NCI-H460 (cell line): ENCODE results near the gene CREG1. TPM values are rescaled to one million over a fixed set of nuclear protein-coding genes. Genes with fewer than 3 reads are reported as not detected.

Experiments used
- DNase-seq: peaks from one replicate; pipeline ENCODE4 v3.0.0-alpha.2; 2016; ENCODE audit warnings: low read depth; ENCODE audit errors: extremely low read depth
- total RNA-seq: library from RNA; depleted of rRNA; stranded (reverse); fragments of >200 nt; shearing (Covaris generic); gene quantifications from 2 replicates; pipeline ENCODE4 v1.2.3, GENCODE V29; 2014

The CREG1 gene
- total RNA-seq, 1 experiment from 2014 or later: 419 TPM

- no peak for DNase-seq
These were observed 20.4 kb downstream of the CREG1 start for GRCh38 chr1:167532964-167533824.

GRCh38 chr1:167532375-167532774, 21.2 kb downstream of the CREG1 start:
- DNase-seq: no peak

- DNase-seq: no peak
These were observed 23.6 kb downstream of the CREG1 start for GRCh38 chr1:167529829-167530474.

- DNase-seq: no peak
These were observed 25.4 kb downstream of the CREG1 start for GRCh38 chr1:167528057-167528728.

GRCh38 chr1:167526667-167527383, 26.7 kb downstream of the CREG1 start:
- DNase-seq: no peak

- DNase-seq: no peak
These were observed 28.9 kb downstream of the CREG1 start for GRCh38 chr1:167524651-167525050.

GRCh38 chr1:167522246-167522645, 31.3 kb downstream of the CREG1 start:
- no peak for DNase-seq

- DNase-seq: no peak
These were observed 32.8 kb downstream of the CREG1 start for GRCh38 chr1:167520711-167521206.

GRCh38 chr1:167518331-167518700, 35.2 kb downstream of the CREG1 start, which contains the start of gene CD247:
Gene CD247 (minus strand): TSS chr1:167518529. CDS start chr1:167518465, 64 bp downstream.
- no peak for DNase-seq

- no peak for DNase-seq
These were observed 35.8 kb downstream of the CREG1 start for GRCh38 chr1:167517535-167518330.

GRCh38 chr1:167516404-167517388, 36.9 kb downstream of the CREG1 start:
- no peak for DNase-seq

GRCh38 chr1:167515893-167516321, 37.7 kb downstream of the CREG1 start:
- no peak for DNase-seq

GRCh38 chr1:167515461-167515860, 38.1 kb downstream of the CREG1 start:
- DNase-seq: no peak

GRCh38 chr1:167514288-167514687, 39.3 kb downstream of the CREG1 start:
- no peak for DNase-seq

GRCh38 chr1:167512046-167512654, 41.4 kb downstream of the CREG1 start:
- no peak for DNase-seq

- no peak for DNase-seq
These were observed 42.1 kb downstream of the CREG1 start for GRCh38 chr1:167511374-167511986.

- DNase-seq: no peak
These were observed 42.7 kb downstream of the CREG1 start for GRCh38 chr1:167510881-167511280.

GRCh38 chr1:167510244-167510643, 43.3 kb downstream of the CREG1 start:
- no peak for DNase-seq
